ENCODE results near the gene ZBTB49.
A peak's percentile ranks its signal among the peaks of the same experiment; 100 is the strongest.

The ZBTB49 gene

DNA sequence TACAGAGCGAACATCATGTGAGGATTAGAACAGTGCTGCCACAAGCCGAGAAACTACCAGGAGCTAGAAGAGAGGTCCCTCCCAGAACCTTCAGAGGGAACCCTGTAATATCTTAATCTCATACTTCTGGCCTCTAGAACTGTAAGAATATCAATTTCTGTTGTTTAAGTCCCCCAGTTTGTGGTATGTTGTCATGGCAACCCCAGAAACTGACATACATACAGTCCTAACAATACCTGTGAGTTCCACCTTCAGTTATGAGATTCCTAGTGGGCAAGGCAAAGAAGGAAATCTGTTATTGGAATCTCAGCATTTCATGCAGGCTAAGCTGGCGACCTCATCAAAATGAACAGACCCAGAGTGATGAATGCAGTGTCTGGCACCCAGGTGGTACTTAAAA lies 42.5 kb downstream of the ZBTB49 start:
- DNase-seq (ENCODE audit: extremely low spot score) = no peak
- TF ChIP-seq ZNF384 (IDR thresholded peaks at IDR 0.05) (no peak), ARNT (IDR thresholded peaks at IDR 0.05) (no peak), SP1 (IDR thresholded peaks at IDR 0.05) (no peak), FOXK2 (IDR thresholded peaks at IDR 0.05) (no peak), SUZ12 (IDR thresholded peaks at IDR 0.05) (no peak), BHLHE40 (IDR thresholded peaks at IDR 0.05; ENCODE audit: borderline replicate concordance) (no peak), NFRKB (IDR thresholded peaks at IDR 0.05) (no peak), L3MBTL2 (conservative IDR thresholded peaks at IDR 0.05) (no peak), TARDBP (IDR thresholded peaks at IDR 0.05) (no peak), HDGF (IDR thresholded peaks at IDR 0.05; ENCODE audit: borderline replicate concordance) (no peak), CTBP1 (IDR thresholded peaks at IDR 0.05; ENCODE audit: borderline replicate concordance) (no peak), ELF4 (IDR thresholded peaks at IDR 0.05) (no peak), FOXA1 (IDR thresholded peaks at IDR 0.05) (no peak), FOXM1 (IDR thresholded peaks at IDR 0.05; ENCODE audit: borderline replicate concordance) (no peak), LEF1 (IDR thresholded peaks at IDR 0.05; ENCODE audit: borderline replicate concordance) (no peak)
- TF ChIP-seq, protein P1, sequence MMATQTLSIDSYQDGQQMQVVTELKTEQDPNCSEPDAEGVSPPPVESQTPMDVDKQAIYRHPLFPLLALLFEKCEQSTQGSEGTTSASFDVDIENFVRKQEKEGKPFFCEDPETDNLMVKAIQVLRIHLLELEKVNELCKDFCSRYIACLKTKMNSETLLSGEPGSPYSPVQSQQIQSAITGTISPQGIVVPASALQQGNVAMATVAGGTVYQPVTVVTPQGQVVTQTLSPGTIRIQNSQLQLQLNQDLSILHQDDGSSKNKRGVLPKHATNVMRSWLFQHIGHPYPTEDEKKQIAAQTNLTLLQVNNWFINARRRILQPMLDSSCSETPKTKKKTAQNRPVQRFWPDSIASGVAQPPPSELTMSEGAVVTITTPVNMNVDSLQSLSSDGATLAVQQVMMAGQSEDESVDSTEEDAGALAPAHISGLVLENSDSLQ (IDR thresholded peaks at IDR 0.05) = no peak
- POLR2A ChIA-PET = no interaction called here
- CTCF ChIA-PET = no interaction called here

DNA sequence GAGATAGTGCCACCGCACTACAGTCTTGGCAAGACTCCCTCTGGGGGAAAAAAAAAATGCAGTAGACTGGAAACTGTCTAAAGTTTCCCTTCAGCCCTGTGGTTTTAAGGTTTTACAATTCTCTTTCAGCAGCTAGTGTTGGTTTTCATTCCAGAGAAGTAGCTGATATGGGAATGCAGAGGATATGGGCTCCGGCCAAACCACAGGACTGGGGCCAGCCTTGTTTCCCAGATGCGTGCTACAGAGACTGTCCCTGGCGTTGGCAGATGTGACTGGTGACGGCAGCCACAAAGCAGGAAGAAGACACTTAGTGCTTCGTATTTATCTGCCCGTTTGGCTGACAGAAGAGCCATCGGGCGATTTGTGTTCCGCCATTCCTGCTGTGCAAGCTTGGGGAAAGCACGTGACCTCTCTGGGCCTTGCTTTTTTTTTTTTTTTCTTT lies 43.2 kb downstream of the ZBTB49 start:
- CTCF ChIA-PET = interaction anchor here (0.6 kb wide), 1 partner anchor 47 kb away, joined by 4 read pairs; no protein-coding TSS in a partner anchor
- DNase-seq (ENCODE audit: extremely low spot score) = no peak
- TF ChIP-seq CTBP1 (IDR thresholded peaks at IDR 0.05; ENCODE audit: borderline replicate concordance) (no peak), SP1 (IDR thresholded peaks at IDR 0.05) (no peak), LEF1 (IDR thresholded peaks at IDR 0.05; ENCODE audit: borderline replicate concordance) (no peak), L3MBTL2 (conservative IDR thresholded peaks at IDR 0.05) (no peak), SUZ12 (IDR thresholded peaks at IDR 0.05) (no peak), FOXM1 (IDR thresholded peaks at IDR 0.05; ENCODE audit: borderline replicate concordance) (no peak), TARDBP (IDR thresholded peaks at IDR 0.05) (no peak), NFRKB (IDR thresholded peaks at IDR 0.05) (no peak), ELF4 (IDR thresholded peaks at IDR 0.05) (no peak)
- TF ChIP-seq, protein P1 (IDR thresholded peaks at IDR 0.05) = no peak
- POLR2A ChIA-PET = no interaction called here

DNA sequence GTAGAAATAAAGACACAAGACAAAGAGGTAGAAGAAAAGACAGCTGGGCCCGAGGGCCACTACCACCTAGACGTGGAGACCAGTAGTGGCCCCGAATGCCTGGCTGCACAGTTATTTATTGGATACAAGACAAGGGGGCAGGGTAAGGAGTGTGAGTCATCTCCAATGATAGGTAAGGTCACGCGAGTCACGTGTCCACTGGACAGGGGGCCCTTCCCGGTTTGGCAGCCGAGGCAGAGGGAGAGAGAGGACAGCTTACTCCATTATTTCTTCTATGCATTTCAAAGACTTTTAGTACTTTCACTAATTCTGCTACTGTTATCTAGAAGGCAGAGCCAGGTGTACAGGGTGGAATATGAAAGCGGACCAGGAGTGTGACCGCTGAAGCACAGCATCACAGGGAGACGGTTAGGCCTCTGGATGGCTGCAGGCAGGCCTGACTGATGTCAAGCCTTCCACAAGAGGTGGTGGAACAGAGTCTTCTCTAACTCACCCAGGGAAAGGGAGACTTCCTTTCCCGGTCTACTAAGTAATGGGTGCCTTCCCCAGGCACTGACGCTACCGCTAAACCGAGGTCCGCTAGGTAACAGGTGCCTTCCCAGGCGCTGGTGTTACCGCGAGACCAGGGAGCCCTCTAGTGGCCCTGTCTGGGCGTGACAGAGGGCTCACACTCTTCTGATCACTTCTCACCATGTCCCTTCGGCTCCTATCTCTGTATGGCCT lies 44.9 kb downstream of the ZBTB49 start:
- no peak for TF ChIP-seq HDGF (IDR thresholded peaks at IDR 0.05; ENCODE audit: borderline replicate concordance)
- TF ChIP-seq BHLHE40 (IDR thresholded peaks at IDR 0.05; ENCODE audit: borderline replicate concordance) = no peak

DNA sequence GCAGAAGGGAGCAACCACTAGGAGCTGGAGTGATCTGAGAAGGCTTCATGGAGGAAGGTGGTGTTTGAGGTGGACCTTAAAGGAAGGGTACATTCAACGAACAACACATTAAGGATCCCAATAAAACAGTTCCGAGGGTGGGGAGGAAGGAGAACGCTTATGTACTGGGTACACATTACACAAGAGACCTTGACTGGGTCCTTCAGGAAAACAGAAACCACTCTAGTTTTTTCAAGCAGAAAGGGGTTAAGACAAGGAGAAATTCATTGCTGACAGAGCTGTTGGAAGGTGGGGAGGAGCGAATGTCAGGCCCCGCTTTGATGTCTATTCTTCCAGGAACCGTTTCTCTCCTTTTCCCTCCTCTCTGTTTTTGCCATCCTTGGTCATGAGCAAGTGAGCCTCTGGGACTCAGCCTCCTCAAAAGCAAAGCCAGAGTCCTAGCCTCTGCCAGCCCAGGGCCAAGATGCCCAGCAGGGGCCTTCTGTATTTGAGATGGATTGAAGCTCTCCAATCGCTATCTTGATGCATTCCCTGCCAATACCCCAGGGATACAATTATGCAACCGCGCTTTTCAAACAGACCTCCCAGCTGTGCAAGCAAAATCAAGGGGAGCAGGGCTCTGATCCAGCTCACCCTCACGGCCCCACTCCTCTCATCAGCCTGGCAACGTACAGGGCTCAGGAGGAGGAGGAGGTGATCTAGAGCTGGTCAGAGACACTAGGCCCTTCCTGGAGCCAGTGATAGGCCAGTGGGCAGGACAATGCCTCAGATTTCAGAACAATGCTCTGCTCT lies 48.4 kb downstream of the ZBTB49 start:
- TF ChIP-seq ARNT (IDR thresholded peaks at IDR 0.05) (no peak), SP1 (IDR thresholded peaks at IDR 0.05) (no peak), SUZ12 (IDR thresholded peaks at IDR 0.05) (no peak), L3MBTL2 (conservative IDR thresholded peaks at IDR 0.05) (no peak)
- CTCF ChIA-PET = interaction anchor here (0.7 to 1.3 kb wide), 2 partner anchors 79 to 86 kb away, joined by 3 to 4 read pairs; no protein-coding TSS in a partner anchor
- no peak for DNase-seq (ENCODE audit: extremely low spot score)
- POLR2A ChIA-PET = interaction anchor here (0.6 to 1.7 kb wide), 2 partner anchors 17 to 48 kb away, joined by 3 to 4 read pairs; partner anchors contain the start of genes LYAR and ZBTB49

More for the DNA sequence above, 44.9 kb downstream of the ZBTB49 start:
- POLR2A ChIA-PET = no interaction called here
- DNase-seq (ENCODE audit: extremely low spot score) = peak; percentile 56
- CTCF ChIA-PET = interaction anchor here (1.6 kb wide), 1 partner anchor 75 kb away, joined by 6 read pairs; no protein-coding TSS in a partner anchor

DNA sequence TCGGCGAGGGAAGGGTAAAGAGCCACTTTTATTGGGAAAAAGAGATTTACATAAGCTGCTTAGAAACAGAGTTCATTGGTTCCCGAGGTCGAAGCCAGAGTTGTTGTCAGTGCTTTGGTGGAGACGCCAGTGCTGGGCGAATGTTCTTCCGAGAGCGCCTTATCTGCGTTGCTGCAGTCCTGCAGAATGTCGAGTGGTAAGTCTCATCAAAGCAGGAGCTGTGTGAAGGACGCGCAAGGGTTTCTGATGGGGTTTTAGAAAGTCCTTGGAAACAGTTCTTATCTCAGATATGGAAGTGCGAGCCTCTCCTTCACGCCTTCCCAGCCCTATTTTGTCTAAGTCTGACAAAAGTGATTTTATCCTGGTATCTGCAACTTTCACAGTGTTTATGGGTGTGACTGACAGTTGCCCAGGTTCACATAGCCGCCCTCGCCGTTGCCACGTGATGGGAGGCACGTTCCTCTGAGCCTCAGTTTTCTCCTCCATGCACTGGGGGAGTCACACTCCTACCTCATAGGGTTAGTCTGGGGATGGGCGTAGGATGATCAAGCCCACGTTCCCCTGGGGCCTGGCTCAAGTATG lies 49.5 kb downstream of the ZBTB49 start:
- DNase-seq (ENCODE audit: extremely low spot score) = no peak
- no peak for TF ChIP-seq SUZ12 (IDR thresholded peaks at IDR 0.05)
- TF ChIP-seq ZNF384 (IDR thresholded peaks at IDR 0.05) = no peak
- no peak for TF ChIP-seq FOXM1 (IDR thresholded peaks at IDR 0.05; ENCODE audit: borderline replicate concordance)
- no peak for TF ChIP-seq L3MBTL2 (conservative IDR thresholded peaks at IDR 0.05)
- no peak for TF ChIP-seq FOXA1 (IDR thresholded peaks at IDR 0.05)
- TF ChIP-seq FOXK2 (IDR thresholded peaks at IDR 0.05) = no peak
- TF ChIP-seq NFRKB (IDR thresholded peaks at IDR 0.05) = no peak
- TF ChIP-seq, protein P1 (IDR thresholded peaks at IDR 0.05) = no peak
- CTCF ChIA-PET = no interaction called here
- POLR2A ChIA-PET = interaction anchor here (0.6 kb wide), 1 partner anchor 91 kb away, joined by 3 read pairs; the partner anchor contains the start of gene TMEM128
